Heart left ventricle (tissue), 13 donors: Measurements from ENCODE around the gene RNF40.

Source experiments
- CTCF ChIP-seq, 12 donors: fragments of 200-600 bp; sonication (generic) in 4 of 12; IDR thresholded peaks; one replicate each; pipeline versions ENCODE4 v1.5.0 to v1.8.0; 2018 to 2022; ENCODE audit warnings: antibody characterized with exemption in 12 of 12, mild to moderate bottlenecking in 5 of 12
- POLR2A ChIP-seq, 2 donors: fragments of 450-650 bp; IDR thresholded peaks; one replicate each; pipeline ENCODE4 v1.6.1; 2017; ENCODE audit warnings: antibody characterized with exemption in 2 of 2, mild to moderate bottlenecking in 2 of 2, moderate library complexity in 2 of 2
- donor health status: ischemic (EF 13 %, LVEDD 7.1; RV severe dilation, severe dysfunction).
- donor health status: DM: no; HTN: yes; CAD: no.
- donor health status: DM: no; HTN: no; CAD: no.
- donor health status: ischemic (EF 25% LVEDD 6.9; RV normal size, moderate dysfunction).
- donor health status: ischemic (EF 25% LVEDD 5.7; RV mildly dilated, moderate dysfunction).
- donor health status: ischemic (EF 35%, LVEDD 5.7; RV mildly dilated, moderate dysfunction).
- donor health status: nonischemic (EF 11% LVEDD 7.7; RV severe dilation, severe dysfunction).
- donor health status: DM: yes; HTN: yes; CAD: no.
- donor health status: PGD.
- donor health status: ischemic (EF 29% LVEDD 5.4; RV normal size, mild dysfunction).
- donor health status: nonischemic (EF 23%, LVEDD 6.1; RV moderate dilation, normal function).

DNA sequence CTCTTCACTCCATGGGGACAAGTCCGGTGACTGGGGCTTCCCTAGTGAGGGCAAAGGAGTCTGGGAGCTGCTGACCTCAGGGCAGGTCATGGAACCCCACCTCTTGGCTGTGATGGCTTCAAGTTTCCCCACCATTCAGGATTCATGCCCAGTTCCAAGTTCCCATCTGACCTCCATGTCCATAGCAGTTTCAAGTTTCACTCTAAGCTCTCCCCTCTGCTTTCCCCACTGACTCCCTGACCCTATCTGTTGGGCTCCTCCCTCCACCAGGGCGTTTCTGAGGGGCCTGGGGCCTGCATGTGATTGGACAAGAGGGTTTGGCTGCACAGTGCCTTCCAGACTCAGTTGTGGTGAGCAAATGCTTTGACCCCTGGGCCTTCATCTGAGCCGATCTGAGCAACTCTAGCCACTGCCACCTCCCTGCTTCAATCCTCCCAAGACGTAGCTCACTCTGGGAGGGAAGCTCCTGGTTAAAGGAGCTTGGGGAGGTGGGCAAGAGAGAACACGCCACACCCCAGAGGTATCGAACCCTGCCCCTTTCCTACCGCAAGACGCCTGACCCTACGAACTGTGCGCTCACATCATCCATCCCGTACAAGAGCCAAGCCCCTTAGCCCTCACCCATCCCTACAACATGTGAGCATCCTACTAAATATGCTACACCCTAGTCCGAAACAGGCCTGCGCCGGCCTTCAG is 16.6 kb downstream of the RNF40 start:
- no peak for TF ChIP-seq CTCF (IDR thresholded peaks at IDR 0.05)
- no peak for TF ChIP-seq POLR2A (IDR thresholded peaks at IDR 0.05)
